Activated CD4-positive, alpha-beta T cell treated with anti-CD3 and anti-CD28 coated beads, Interleukin-2, amount 50 U/mL, for 4 hours (primary cell): ENCODE measurements around the gene STYXL1.

Experiments
- DNase-seq, 2 experiments: peaks; one replicate each; pipeline ENCODE4 v3.0.0-alpha.2; 2020

The STYXL1 gene

DNA sequence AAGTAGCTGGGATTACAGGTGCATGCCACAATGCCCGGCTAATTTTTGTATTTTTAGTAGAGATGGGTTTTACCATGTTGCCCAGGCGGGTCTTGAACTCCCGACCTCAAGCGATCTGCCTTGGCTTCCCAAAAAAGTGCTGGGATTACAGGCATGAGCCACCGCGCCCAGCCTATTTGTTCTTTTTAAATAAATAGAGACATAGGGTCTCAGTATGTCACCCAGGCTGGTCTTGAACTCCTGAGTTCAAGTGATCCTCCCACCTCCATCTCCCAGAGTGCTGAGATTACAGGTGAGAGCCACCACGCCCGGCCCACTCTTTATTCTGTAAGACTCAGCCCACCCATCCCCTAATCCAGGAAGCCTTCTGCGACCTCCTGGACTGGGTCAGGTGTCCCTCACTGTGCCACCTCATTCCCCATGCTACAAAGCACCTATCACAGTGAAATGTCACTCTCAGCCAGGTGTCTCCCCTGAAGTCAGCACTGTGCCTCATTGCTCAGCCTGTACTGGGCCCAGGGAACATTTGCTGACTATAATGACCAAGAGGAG lies 56.2 kb downstream of the STYXL1 start:
- no peak for DNase-seq

DNA sequence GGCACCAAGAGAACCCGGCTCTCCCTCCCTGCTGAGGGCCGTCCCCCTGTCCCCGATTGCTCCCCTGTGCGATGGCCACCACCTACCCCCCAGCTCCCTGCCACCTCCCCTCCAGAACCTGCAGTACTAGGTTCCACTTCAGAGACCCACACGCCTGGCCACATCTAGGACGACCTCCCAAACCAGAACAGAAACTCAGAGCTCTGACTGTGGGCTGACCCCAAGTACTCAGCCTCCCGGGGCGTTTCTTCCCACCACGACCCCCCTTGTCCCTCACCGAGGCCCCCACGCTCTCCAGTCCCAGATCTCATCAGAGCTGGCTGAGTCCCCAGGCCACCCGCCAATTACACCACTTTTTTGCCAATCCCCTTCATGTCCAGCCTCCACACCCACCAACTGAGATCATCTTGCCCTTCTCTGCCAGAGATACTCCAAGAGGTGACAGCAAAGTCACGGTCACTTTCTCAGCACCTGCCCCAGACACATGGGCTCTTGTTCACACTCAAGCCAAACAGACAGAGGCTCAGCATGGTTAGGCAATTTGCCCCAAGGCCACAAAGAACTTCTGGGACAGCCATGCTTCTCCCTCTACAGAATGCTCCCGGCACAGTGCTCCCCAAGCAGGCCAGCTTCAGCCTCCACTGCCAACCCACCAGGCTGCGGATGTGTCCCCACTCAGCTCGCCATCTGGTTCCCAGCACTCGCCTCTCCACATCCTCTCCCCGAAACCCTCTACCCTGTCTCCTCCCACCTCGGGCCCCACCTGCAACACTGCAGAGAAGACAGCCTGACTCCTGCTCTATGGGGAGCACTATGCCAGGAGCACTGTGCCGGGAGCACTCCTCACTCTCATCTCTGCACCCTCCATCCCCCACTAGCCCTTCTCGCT lies 58.1 kb downstream of the STYXL1 start:
- DNase-seq, result no peak

DNA sequence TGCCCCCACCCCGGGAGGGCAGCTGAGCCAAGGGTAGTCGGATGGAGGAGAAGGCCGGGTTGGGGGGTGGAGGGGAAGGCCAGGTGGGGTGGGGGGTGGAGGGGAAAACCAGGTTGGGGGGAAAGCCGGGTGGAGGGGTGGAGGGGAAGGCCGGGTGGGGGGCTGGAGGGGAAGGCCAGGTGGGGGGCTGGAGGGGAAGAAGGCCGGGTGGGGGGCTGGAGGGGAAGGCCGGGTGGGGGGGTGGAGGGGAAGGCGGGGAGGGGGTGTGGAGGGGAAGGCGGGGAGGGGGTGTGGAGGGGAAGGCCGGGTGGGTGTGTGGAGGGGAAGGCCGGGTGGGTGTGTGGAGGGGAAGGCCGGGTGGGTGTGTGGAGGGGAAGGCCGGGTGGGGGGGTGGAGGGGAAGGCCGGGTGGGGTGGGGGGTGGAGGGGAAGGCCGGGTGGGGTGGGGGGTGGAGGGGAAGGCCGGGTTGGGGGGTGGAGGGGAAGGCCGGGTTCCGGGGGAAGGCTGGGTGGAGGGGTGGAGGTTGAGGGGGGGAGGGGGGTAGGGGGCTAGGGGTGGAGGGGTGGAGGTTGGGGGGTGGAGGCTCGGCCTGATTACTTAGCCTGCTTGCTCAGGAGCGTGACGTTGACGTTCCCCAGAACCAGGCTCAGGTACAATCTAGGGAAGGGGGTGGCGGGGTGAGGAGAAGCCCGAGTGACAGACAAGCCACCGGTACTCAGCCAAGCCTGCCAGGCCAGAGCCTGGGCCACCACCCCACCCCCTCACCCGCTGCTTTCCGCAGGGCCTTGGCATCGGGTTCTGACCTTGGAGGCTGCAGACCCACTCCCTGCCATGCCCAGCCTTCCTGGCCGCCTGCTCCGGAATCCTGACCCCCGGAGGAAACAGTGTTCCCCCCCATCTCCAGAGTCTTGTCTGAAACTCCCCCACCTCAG lies 59.0 kb downstream of the STYXL1 start:
- DNase-seq, result no peak

DNA sequence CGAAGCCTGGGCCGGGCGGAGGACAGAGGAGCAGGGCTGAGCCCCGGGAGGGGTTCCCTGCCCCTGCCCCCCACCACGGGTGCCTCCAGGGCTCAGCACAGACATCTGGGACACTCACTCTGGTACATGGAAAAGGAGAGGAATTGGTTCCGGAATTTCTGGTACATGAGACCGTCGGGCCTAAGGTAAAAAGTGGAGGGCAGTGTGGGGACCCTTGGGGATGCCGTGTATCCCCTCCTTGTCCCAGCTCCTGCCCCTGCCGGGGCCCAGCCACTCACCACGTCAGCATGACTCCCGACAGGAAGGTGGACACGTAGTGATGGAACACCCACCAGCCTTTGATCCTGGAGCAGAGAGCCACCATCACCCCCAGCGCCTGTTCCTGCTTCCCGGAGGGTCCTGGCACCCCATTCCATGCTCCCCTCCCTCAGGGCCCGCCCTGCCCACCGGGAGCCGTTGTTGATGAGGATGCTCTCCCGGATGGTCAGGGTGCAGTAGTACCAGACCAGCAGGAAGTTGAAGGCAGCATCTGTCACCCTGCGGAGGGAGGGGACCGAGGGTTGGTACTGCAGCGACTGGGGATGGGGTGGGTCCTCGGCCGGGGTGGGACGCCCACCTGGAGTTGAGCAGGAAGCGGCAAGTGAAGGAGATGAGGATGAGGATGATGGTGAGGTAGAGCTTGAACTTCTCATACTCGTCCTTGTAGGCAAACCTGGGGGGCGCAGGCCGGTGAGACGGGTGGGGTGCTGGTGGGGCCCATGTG lies 59.8 kb downstream of the STYXL1 start:
- DNase-seq, result no peak

DNA sequence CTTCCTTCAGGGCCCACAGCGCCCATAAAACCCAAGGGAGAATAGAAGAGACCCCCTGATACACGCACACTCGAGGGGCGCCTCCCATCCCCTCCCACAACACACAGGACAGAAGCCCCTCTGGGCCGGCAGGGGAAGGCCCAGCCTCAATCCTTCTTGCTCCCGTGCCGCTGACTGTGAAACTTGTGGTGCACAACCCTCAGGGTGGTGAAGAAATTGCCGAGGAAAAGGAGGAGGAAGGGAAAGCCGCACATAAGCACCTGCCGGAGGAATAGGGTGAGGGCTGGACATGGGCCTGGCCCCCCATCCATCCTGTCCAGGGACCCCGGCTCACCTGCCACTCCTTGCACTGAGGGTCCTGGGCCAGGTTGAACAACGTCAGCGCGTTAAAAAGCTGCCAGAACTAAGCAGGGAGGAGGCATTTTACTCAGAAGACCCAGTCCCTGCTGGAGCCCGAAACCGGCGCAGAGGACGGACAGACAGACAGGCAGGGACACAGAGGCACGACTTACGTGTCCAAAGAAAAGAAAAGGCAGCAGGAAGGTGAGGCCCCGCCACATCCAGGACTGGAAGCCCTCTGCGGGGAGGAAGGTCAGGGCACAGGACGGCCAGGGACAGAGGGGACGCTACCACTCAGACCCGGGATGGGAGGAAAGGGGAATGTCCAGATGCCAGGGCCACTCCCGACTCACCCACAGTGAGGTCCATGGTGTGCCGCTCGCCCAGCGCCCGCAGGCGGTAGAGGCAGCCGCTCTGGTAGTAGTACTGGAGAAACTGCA lies 60.6 kb downstream of the STYXL1 start:
- no peak for DNase-seq

DNA sequence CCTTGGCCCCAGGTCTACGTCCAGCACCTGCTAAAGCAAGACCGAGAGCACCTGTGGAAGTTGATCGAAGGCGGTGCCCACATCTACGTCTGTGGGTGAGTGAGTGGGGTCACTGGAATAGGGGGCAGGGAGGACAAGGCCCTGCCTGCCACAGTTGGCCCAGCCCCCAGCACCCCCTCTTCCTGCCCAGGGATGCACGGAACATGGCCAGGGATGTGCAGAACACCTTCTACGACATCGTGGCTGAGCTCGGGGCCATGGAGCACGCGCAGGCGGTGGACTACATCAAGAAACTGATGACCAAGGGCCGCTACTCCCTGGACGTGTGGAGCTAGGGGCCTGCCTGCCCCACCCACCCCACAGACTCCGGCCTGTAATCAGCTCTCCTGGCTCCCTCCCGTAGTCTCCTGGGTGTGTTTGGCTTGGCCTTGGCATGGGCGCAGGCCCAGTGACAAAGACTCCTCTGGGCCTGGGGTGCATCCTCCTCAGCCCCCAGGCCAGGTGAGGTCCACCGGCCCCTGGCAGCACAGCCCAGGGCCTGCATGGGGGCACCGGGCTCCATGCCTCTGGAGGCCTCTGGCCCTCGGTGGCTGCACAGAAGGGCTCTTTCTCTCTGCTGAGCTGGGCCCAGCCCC lies 61.5 kb downstream of the STYXL1 start:
- DNase-seq, result no peak

DNA sequence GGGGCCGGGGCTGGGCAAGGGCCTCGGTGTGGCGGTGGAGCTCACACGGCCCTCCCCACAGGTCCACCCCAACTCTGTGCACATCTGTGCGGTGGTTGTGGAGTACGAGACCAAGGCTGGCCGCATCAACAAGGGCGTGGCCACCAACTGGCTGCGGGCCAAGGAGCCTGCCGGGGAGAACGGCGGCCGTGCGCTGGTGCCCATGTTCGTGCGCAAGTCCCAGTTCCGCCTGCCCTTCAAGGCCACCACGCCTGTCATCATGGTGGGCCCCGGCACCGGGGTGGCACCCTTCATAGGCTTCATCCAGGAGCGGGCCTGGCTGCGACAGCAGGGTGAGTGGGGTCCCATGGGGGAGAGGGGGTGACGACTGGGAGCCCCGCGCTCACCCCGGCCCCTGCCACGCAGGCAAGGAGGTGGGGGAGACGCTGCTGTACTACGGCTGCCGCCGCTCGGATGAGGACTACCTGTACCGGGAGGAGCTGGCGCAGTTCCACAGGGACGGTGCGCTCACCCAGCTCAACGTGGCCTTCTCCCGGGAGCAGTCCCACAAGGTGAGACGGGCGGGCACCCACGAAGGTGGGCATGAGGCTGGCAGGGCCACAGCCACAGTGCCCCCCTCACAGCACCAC lies 62.2 kb downstream of the STYXL1 start:
- no peak for DNase-seq

DNA sequence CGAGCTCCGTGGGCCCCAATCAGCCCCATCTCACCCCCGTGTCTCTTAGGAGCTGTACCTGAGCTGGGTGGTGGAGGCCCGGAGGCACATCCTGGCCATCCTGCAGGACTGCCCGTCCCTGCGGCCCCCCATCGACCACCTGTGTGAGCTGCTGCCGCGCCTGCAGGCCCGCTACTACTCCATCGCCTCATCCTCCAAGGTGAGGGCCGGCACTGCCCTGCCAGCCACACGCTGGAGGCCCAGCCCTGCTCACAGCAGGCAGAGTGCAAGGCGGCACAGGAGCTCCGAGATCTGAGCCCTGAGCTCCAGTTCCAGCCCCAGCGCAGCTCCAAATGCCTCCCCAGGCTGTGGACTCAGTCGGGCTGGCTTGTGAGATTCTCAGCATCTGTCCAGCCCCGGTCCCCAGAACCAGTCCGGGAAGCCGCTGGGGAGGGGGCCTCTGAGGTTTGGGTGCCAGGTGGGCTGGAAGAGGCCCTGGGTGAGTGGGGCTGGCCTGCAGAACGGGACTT lies 62.7 kb downstream of the STYXL1 start:
- DNase-seq, result no peak

DNA sequence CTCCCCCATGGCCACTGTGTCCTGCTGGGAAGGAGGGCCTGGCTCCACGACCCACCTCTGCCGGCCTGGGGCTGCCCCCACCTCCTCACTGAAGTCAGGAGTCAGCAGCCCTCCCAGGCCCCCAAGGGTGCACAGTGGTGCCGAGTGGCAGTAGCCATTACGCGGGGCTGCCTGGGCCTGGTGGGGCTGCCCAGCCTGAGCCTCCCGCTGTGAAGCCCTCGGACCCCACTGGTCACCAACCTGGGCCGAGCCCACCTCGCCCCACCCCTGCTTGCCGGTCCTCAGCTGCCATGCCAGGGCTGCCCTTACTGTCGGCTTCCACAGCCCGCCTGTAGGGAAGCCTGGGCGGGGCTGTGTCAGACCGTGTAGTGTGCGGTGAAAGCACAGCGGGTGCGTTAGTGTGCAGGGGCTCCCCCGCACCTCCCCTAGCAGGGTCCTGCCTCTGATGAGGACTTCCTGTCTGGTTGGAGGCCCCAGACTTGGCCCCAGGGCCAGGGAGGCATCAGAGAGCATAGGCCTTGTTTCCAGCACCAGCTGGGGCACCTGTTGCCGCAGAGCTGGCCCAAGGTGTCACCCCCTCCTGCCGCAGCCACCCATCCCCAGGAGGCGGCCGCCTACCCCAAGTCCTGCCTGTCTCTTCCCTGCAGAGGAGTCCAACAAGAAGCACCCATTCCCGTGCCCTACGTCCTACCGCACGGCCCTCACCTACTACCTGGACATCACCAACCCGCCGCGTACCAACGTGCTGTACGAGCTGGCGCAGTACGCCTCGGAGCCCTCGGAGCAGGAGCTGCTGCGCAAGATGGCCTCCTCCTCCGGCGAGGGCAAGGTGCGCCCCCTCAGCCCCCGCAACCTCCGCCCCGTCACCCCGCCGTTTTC lies 63.4 kb downstream of the STYXL1 start:
- DNase-seq, result no peak

DNA sequence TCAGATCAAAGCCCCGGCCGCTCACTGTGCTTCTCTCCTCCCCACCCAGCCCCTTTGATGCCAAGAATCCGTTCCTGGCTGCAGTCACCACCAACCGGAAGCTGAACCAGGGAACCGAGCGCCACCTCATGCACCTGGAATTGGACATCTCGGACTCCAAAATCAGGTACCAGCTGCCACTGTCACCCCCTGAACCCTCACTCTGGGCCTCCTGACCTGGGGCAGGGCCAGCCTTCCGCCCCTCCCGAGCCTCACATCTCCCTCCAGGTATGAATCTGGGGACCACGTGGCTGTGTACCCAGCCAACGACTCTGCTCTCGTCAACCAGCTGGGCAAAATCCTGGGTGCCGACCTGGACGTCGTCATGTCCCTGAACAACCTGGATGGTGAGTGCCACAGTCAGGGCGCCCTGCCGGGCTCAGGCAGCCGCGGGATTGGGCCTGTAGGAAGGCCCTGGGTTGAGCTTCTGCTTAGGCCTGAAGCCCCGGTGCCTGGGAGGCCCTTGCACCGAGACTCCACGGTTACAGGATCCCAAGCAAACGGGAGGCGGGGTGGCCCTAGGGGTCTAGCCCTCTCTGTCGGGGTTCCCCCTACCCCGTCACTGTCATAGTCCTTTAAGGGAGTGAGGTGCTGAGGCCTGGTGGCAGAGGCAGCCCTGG lies 64.2 kb downstream of the STYXL1 start:
- DNase-seq, result no peak

DNA sequence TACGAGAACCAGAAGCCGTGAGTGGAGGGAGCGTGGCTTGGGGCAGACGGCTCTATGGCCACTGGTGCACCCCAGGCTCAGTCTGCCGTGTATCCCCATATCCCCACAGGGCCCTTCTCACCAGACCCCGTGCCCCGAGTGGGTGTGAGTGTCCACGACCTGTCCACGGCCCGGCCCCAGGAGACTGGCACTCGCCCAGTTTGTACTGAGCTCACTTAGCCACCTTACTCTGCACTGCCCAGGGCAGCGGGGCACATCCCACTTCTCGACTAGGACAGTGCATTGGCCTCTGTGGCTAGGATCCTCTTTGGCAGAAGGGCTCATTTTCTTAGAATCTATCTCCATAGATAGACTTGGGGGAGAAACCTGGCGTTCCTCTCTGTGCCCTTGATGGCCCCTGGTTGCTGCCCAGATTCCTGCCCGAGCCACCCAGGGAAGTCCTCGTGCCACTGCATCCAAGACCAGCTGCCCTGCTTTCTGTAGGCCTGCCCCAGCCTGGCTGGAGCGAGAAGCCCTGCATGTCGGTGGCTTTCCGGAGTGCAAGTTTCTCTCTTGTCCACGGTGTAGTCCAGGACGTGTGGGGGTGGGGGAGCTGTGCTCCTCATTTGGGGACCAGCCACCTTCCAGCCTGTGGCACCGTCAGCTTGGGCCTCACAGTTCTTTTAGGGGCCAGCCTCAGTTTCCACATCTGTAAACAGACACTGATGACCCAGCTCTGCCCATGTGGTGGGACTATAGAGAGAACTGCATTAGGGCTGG lies 65.3 kb downstream of the STYXL1 start:
- no peak for DNase-seq

DNA sequence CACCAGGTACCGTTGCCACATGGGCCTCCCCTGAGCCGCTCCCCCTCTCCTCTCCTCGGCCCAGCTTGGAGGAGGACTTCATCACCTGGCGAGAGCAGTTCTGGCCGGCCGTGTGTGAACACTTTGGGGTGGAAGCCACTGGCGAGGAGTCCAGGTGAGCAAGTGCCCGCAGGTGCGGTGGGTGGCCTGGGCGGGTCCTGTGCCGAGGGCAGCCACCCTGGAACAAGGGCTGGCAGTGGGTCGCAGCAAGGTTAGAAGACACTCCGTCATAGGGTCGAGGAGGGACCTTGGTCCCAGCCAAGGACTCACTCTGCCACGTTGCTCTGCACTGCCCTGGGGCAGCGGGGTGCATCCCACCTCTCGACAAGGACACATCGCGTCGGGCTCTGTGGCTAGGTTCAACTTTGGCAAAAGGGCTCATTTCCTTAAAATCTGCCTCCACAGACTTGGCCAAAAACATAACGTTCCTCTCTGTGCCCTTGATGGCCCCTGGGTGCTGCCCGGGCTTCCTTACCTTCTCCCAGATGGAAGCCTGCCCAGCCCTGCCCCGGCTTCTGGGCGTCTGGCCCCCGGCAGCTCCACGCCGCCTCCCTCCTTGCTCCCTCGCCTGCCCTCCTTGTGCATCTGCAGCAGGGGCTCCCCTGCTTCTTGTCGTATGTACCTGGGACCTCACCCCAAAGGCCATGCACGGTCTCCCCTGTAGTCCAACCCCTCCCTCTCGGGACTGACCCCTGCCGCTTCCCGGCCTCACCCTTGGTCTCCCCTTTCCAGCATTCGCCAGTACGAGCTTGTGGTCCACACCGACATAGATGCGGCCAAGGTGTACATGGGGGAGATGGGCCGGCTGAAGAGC lies 66.1 kb downstream of the STYXL1 start:
- DNase-seq, result no peak

DNA sequence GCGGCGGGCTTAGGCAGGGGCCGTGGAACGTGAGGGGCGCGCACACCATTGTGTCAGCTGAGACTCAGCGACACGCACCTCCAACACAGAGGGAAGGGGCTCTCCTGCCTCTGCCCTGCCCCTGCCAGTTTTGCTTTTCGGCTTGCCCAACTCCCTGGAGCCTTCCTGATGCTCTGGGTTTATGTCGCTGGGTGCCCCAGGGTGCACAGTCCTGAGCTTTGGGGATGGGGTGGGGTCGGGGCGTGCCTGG lies 66.7 kb downstream of the STYXL1 start:
- no peak for DNase-seq

DNA sequence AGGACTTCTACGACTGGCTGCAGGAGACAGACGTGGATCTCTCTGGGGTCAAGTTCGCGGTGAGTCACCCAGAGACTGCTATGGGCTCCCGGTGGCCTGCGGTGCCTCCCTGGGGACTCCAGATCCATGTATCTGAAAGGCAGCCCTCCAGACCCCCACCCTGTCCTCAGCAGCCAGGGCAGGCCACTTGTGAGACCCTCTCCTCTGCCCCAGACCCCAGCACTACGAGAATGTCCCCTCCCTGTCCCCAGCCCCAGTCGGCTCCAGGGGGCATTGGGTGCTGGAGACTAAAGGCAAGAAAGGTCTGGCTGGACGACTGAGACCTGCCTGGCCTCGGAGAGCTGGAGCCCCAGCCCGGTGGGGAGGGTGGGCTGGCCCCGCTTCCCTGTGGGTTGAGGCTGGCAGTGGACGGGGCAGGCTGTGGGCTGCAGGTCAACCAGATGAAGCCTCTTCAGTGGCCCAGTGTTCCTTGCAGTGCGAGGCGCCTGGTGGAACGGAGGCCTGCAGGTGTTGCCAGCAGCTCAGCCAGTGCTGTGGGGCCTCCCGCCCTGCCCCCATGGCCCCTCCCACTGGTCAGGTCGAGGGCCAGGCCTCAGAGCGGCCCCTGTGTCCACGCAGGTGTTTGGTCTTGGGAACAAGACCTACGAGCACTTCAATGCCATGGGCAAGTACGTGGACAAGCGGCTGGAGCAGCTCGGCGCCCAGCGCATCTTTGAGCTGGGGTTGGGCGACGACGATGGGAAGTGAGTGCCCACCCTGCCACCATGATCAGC lies 67.2 kb downstream of the STYXL1 start:
- no peak for DNase-seq

DNA sequence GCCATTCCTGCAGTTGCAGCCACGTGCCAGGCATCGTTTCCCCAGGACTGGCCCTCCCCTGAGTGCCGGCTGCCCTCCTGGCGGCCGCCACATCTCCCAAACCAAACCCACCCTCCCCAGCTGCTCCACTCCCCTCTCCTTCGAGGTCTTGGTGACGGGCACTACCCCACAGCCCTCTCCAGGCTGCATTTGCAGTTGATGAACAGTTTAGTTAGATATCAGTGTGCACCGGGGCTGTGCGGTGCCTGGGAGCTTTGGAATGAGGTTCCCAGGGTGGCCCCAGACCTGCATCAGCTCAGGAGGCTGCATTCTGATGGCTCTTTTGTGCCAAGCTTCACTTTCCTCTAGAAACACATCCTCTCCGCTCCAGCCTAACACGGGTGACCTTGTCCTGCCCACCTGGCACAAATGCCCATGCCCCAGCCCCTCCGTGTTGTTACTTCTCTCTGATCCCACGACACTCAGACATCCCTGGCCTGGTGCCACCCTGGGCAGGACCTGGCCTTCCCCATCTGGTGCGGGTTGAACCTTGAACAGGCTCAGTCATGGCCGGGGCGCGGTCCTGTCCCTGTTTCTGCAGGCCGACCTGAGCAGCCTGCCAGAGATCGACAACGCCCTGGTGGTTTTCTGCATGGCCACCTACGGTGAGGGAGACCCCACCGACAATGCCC lies 67.9 kb downstream of the STYXL1 start:
- DNase-seq, result no peak

DNA sequence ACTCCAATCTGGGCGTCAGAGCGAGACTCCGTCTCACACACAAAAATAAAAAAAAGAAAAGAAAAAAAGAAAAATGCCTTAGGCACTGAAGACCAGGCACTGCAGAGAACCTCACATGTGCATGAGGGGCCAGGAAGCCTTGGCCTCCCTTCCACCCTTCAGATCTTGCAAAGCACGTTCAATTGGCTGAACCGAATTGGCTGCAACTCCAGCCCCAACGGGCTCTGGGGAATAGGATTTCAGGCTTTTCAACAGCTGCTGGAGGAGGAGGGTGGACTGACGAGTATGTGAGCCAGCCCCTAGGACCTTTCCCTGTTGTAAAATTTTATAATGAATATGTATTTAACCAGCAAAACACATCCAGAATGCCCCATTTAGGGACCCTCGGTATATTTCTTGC lies 70.1 kb downstream of the STYXL1 start:
- no peak for DNase-seq
